Fibroblast of skin of left biceps (primary cell): ENCODE results near the gene FCRL4.
"Not testable (repeated sequence)": the region's sequence is repeated elsewhere in the genome, so short reads cannot be mapped to it uniquely, and the experiment has no call there.

Experiments
- DNase-seq, 2 experiments: peaks; one replicate each; pipeline ENCODE4 v3.0.0-alpha.2; 2013; ENCODE audit warnings: low read depth in 2 of 2

FCRL4 gene

GRCh38 chr1:157551694-157552693 lies 45.9 kb downstream of the FCRL4 start, which contains the start of gene FCRL5:
Gene FCRL5 (minus strand): TSS chr1:157552515. CDS start chr1:157552362, 153 bp downstream.
- DNase-seq, result no peak

GRCh38 chr1:157548081-157548480 lies 49.8 kb downstream of the FCRL4 start:
- not testable (repeated sequence) for DNase-seq

- no peak for DNase-seq
Measured at GRCh38 chr1:157542676-157543075, 55.2 kb downstream of the FCRL4 start.

- no peak for DNase-seq
Measured at GRCh38 chr1:157540852-157541251, 57.0 kb downstream of the FCRL4 start.

GRCh38 chr1:157540160-157540748 lies 57.6 kb downstream of the FCRL4 start:
- no peak for DNase-seq

- DNase-seq, result no peak
Measured at GRCh38 chr1:157539568-157539967, 58.3 kb downstream of the FCRL4 start.

GRCh38 chr1:157532569-157532968 lies 65.3 kb downstream of the FCRL4 start:
- no peak for DNase-seq

GRCh38 chr1:157523774-157524493 lies 74.0 kb downstream of the FCRL4 start:
- no peak for DNase-seq
